Amygdala (tissue), 56 donors: ENCODE data around the gene MAGEA9B.
A peak's percentile ranks its signal among the peaks of the same experiment; 100 is the strongest.
"Not testable (repeated sequence)": the region's sequence is repeated elsewhere in the genome, so short reads cannot be mapped to it uniquely, and the experiment has no call there.

Experiments used
- DNase-seq, 56 donors: peaks; one replicate each; lab custom pipeline; 2025; lab: John Stamatoyannopoulos, UW

MAGEA9B gene

DNA sequence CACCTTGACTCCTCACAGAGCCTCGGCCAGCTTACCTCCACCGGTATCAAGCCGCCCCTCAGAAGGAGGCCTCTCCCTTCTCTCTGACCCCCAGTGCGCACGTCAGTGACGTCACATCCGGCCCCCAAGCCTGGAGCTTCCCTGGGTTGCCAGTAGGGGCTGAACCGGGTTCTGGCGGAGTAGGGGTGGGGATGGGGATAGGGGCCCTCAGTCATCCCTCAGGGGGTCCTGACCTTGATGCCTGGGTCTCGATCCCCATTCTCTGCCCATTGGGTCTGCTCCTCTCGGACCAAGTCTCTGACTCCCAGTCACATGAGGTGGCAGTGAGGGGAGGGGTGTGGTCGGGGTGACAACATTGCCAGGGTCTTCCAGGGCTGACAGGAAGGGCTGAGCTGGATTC is at the start of gene MAGEA9B:
MAGEA9B (minus strand) TSS at position 101 of the 400 bp plus-strand sequence. CDS start 4,280 bp downstream, outside the sequence.
- not testable (repeated sequence) for DNase-seq

DNA sequence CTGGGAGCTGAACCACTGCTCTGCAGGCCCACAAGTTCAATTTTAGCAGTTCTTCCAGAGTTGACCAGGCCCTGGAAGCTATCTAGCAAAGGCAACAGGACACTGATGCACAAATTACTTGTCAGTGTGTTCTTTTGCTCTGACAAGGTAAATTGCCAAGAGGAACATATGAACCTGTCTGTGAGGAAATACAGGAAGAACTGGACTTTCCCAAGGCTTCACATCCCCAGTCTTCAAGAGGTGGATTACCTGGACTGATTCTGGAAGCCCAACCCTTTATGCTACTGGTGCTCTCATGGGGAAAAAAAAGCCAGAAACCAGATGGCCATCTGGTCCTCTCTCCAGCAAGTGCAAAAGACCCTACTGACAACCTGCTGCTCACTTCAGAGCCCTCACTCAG is 46.3 kb upstream of the MAGEA9B start:
- no peak for DNase-seq

DNA sequence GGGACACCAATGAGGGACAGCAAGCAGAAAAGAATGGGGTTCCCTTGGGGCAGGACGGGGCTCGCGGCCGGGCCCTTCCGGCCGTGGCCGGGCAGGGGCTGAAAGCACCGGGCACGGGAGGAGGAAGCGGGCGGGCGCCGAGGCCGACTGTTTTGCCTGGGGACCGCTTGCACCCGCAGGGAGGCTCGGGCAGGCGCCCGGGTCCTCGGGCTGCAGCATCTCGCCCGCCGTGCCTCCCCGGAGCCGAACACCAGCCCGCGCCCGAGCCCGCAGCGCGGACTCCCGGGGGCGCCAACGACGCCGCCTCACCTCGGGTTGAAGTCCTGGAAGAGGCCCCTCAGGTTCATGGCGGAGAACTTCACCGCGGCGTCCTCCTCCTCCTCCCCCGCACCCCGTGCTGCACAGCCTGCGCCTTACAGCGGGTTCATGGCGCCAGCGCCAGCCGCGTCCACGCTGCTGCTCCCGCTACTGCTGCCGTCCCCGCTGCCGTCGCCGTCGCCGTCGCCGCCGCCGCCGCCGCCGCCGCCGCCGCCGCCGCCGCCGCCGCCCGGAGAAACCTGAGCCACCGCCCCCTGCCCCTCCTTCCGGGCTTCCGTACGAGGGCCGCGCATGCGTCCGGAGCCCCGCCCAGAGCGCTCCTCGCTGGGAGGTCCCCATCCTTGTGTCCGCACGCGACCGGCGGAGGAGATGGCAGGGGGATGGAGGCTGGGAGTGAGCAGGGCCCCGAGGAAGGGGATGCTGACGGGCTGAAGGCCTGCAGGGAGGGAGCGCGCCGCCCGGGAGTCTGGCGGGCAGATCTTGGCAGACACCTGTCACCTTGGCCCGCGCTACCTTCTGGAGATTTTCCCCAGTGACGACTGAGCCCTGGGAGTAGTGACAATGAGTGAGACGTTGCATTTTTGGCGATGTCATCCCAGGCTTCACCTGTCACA is 44.2 kb upstream of the MAGEA9B start, which contains the start of gene TMEM185A:
TMEM185A (minus strand) TSS at position 559 of the 932 bp plus-strand sequence; CDS start at position 347, 212 bp downstream.
- peak in 45 of 56 donors; percentile 2 to 71 (median 30) for DNase-seq

DNA sequence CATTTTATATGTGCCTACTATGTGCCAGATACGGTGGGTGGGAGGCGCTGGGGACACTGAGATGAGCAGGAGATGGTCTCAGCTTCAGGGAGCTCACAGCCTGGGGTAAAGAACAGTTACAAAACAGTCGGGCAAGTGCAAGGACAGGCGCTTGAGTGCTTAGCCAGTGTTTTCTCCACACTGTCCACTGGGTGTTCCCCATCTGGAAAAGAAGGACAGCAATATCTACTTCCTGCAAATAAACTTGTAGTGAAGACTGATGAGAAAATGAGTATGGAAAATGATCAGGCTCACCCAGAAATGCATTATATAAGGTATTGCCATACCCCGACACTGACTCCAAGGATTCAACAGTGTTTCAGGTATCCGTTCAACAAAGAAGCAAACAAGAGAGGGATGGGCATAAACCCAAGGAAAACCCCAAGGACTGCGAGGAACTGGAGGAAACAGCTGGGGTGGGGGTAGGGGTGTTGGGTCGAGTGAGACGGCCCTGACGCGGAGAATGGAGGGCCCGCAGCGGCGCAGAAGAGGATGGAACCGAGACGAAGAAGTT is 43.5 kb upstream of the MAGEA9B start:
- peak in 2 of 56 donors; percentile 6 to 22 for DNase-seq

GRCh38 chrX:149629730-149630387 is 42.6 kb upstream of the MAGEA9B start:
- DNase-seq = no peak

DNA sequence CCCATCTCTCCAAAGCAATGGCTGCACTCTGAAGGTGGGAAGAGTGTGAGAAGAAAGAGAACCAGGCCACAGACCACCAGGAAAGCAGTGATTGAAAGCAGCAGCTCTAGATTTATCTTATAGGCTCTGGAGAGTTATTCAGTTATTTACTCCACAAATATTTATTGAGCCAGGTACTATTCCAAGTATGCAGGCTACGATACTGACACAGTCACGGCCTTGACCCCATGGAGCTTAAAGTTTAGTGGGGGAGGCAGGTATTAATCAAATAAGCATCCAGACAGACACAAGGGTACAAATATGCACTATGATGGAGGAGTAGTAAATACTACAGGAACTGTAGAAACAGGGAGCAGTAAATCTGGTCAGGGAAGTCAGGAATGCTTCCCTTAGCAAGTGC is 41.5 kb upstream of the MAGEA9B start:
- DNase-seq = no peak

- no peak for DNase-seq
Observed at GRCh38 chrX:149628280-149628679, 41.0 kb upstream of the MAGEA9B start.

DNA sequence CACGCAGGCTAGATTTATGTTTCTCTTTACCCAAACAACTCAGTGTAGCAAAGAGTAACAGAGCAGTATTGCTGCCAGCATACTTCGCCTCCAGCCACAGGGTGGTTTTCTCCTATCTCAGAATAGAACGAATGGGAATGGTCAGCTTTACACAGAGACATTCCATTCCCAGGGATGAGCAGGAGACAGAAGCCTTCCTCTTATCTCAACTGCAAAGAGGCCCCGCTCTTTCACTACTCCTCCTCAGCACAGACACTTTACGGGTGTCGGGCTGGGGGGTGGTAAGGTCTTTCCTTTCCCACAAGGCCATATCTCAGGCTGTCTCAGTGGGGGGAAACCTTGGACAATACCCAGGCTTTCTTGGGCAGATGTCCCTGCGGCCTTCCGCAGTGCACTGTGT is 39.6 kb upstream of the MAGEA9B start:
- DNase-seq = not testable (repeated sequence)

DNA sequence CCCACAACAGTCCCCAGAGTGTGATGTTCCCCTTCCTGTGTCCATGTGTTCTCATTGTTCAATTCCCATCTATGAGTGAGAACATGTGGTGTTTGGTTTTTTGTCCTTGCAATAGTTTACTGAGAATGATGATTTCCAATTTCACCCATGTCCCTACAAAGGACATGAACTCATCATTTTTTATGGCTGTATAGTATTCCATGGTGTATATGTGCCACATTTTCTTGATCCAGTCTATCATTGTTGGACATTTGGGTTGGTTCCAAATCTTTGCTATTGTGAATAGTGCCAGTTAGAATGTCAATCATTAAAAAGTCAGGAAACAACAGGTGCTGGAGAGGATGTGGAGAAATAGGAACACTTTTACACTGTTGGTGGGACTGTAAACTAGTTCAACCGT is 32.4 kb upstream of the MAGEA9B start:
- DNase-seq = not testable (repeated sequence)

- no peak for DNase-seq
Observed at GRCh38 chrX:149618871-149619270, 31.6 kb upstream of the MAGEA9B start.

DNA sequence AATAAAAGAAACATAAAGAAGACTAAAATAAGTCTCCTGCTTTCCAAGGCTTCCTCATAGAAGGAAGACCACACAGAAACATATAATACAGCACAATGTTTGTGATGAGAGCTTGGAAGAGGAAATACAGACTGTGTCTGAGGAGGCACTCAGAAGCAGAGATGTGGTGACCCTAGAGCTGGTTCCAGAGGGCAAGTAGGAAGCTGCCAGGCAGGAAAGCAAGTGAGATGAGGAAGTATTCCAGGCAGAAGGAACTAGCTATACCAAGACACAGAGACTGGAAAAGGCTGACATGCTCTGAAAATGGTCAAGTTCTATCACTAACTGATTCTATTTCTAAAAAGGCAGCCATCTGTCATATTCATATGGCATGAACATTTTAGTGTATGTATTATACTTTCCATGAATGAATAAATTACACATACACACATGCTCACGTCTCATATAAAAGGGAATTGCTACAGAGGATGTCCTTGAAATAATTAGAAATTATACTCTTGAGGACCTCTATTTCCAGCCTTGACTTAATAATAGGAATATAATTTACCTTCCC is 24.4 kb upstream of the MAGEA9B start:
- no peak for DNase-seq

- no peak for DNase-seq
Observed at GRCh38 chrX:149610511-149610910, 23.3 kb upstream of the MAGEA9B start.

GRCh38 chrX:149607699-149608098 is 20.4 kb upstream of the MAGEA9B start:
- no peak for DNase-seq

DNA sequence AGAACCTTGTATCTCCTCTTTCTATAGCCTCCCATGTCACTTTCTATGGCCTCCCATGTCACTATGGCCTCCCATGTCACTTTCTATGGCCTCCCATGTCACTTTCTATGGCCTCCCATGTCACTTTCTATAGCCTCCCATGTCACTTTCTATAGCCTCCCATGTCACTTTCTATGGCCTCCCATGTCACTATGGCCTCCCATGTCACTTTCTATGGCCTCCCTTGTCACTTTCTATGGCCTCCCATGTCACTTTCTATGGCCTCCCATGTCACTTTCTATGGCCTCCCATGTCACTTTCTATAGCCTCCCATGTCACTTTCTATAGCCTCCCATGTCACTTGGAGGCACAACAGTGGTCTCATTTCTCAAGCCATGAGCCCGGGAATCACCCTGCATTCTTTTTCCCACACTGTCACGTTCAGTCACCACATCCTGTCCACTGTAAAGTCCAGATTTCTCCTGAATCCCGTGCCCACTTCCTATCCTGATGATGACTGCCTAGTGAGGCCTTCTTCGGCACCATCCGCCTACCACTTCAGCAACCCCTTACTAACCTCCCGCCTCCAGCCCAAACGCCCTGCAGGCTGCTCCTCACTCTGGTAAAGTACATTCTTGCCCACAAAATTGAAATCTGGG is 18.1 kb upstream of the MAGEA9B start:
- DNase-seq = not testable (repeated sequence)

DNA sequence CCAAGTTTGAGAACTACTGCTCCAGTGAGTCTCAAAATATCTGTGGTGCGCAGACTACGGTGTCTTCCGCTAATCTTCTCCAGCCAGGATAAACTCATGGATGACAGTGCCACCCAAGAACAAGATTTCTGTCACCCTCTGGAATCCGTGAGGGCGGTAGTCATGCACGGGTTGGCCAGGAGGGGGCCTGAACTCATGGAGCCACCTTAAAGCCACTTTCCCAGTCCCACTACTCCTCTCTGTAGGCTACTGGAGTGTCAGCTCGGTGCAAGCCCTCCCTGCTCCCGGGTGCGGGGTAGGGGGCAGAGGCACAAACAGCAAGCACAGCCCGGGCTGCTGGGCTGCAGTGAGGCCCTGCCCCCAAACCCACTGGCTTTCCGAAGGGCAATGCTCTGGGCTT is 11.3 kb upstream of the MAGEA9B start:
- DNase-seq = not testable (repeated sequence)

GRCh38 chrX:149595943-149596342 is 8.7 kb upstream of the MAGEA9B start:
- not testable (repeated sequence) for DNase-seq

DNA sequence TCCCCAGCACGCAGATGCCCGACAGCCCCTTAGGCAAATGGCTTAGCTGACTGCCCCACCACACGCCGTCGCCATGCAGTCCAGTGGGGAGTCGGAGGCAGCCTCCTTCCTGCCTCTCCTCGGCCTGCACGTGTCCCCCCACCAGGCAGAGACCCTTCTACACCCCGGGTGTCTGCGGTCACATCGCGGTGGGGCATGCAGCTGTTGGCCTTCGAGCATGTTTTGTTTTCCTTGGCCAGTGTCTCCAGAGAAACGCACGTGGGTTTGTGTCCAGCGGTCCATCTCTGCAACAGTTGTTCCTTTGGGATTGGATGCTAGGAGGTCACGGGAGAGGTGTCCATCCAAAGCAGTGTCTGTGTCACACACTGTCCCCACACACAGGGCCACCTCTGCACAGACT is 8.0 kb upstream of the MAGEA9B start, which contains the start of gene HSFX2:
HSFX2 (minus strand) TSS at position 101 of the 400 bp plus-strand sequence. CDS start 614 bp downstream, outside the sequence.
- not testable (repeated sequence) for DNase-seq

- DNase-seq = not testable (repeated sequence)
Observed at GRCh38 chrX:149590993-149591392, 3.7 kb upstream of the MAGEA9B start.

- DNase-seq = not testable (repeated sequence)
Observed at GRCh38 chrX:149585631-149586030, 1.6 kb downstream of the MAGEA9B start.

- DNase-seq = not testable (repeated sequence)
Observed at GRCh38 chrX:149573456-149573855, 13.8 kb downstream of the MAGEA9B start.
